Thyroid gland (tissue), 4 donors: ENCODE measurements around the gene CCSAP.

ENCODE experiments used
- CTCF ChIP-seq, 6 experiments: fragments of 200-600 bp in 3 of 6; fragments of 450-650 bp in 3 of 6; sonication (generic) in 3 of 6; IDR thresholded peaks; one replicate each; pipeline ENCODE4 v1.5.1; 2016 to 2019; ENCODE audit warnings: antibody characterized with exemption in 6 of 6, mild to moderate bottlenecking in 2 of 6, inconsistent platforms in 1 of 6, moderate library complexity in 1 of 6
- POLR2A ChIP-seq, 2 donors: fragments of 450-650 bp; IDR thresholded peaks; one replicate each; pipeline ENCODE4 v1.6.1; 2017; ENCODE audit warnings: antibody characterized with exemption in 2 of 2, mild to moderate bottlenecking in 2 of 2, moderate library complexity in 1 of 2

- no peak for TF ChIP-seq CTCF (IDR thresholded peaks at IDR 0.05)
- no peak for TF ChIP-seq POLR2A (IDR thresholded peaks at IDR 0.05)
Measured at GRCh38 chr1:229379846-229380245, 37.0 kb upstream of the CCSAP start.
